GM12892 (cell line): ENCODE results near the gene SPECC1.
"Not testable (repeated sequence)": the region's sequence is repeated elsewhere in the genome, so short reads cannot be mapped to it uniquely, and the experiment has no call there.

Experiments
- DNase-seq: peaks from one replicate; pipeline ENCODE4 v3.0.0; 2011; ENCODE audit not compliant: insufficient read length
- FAIRE-seq: peaks from 2 replicates; lab custom pipeline; 2011; peaks lifted over from hg19 to GRCh38; lab: Jason Lieb, UNC
- POLR2A ChIP-seq: IDR thresholded peaks from 2 replicates; pipeline ENCODE4 v1.6.1; 2011; ENCODE audit warnings: low read depth, low read length, control low read depth
- POLR2AphosphoS5 ChIP-seq: IDR thresholded peaks from 2 replicates; pipeline ENCODE4 v1.6.1; 2011; ENCODE audit warnings: low read depth, low read length, control low read depth
- TAF1 ChIP-seq: IDR thresholded peaks from 2 replicates; pipeline ENCODE4 v1.6.1; 2011; ENCODE audit warnings: low read depth, mild to moderate bottlenecking, control low read depth, low read length, borderline replicate concordance

The SPECC1 gene

DNA sequence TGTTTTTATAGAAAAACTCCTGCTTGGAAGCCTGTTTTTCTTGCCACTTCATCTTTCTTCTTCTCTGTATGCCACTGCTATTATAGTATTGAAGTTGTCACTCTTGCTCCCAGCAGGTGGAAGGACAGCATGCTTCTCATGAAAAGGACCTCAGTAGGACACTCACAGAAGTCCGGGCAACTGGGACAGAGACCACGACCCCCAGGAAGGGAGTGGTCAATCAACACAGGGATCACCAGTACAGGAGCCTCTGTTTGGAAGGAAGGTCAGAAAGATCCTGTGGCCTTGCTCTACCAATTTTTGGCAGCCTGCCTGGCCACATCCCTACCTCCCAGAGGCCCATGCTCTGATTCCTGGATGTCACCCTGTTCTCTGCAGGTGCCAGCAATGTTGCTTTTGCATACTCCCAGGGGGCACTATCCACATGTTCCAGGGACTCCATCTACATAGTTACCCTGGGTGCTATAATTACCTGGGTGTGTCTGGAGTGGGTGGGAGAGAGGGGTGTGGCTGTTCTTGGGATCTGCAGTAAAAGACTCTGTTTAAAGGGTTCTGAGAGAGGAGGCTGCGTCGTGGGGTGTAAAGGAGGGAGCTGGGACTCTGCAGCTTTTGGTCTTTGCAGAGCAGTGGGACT is 17.8 kb upstream of the SPECC1 start:
- no peak for TF ChIP-seq POLR2A
- no peak for TF ChIP-seq POLR2AphosphoS5
- no peak for TF ChIP-seq TAF1

GRCh38 chr17:19992803-19993713 is 16.1 kb upstream of the SPECC1 start:
- DNase-seq (peak; percentile 46), FAIRE-seq (peak; percentile 94)
- TF ChIP-seq POLR2AphosphoS5 = no peak

More for the DNA sequence above, 17.8 kb upstream of the SPECC1 start:
- no peak for DNase-seq
- no peak for FAIRE-seq

GRCh38 chr17:19996086-19996485 is 13.1 kb upstream of the SPECC1 start:
- TF ChIP-seq POLR2A = no peak
- no peak for TF ChIP-seq TAF1
- TF ChIP-seq POLR2AphosphoS5 = no peak
- FAIRE-seq (no peak), DNase-seq (no peak)

GRCh38 chr17:19996502-19996901 is 12.7 kb upstream of the SPECC1 start:
- TF ChIP-seq TAF1 (no peak), POLR2A (no peak), POLR2AphosphoS5 (no peak)
- DNase-seq (no peak), FAIRE-seq (no peak)

DNA sequence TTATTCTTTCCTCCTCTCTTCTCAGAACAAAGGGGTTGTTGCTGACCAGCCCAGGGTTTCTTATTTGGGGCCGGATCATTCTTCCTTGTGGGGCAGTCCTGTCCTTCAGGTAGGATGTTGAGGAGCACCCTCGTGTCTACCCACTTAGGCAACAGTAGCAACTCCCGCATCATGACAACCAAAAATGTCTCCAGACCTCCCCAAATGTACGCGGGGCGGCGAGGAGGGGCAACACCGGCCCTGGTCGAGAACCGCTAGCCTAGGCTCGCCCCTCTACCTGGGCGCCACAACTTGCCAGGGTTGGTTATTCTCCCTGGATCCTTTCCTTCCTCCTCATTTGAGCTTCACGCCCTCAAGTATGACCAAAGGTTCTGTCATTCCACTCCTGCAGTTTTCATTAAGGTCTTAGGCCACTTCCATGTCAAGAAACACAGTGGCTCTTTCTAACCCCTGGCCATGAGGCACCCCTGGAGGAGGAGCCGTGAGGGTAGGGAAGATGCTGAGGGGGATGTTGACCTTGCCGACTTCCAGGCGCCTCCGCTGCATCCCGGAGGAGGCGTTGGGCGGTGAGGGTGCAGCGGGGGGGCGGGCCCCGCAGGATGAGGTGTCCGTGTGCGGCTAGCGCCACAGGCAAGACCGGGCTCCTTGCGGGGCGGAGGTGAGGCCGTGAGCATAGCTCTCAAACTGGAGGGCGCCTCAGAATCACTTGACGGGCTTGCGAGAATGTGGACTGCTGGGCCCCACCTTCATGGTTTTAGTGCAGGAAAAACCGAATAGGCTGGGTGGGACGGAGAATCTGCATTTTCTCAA is 712 bp upstream of the SPECC1 start:
- TF ChIP-seq POLR2AphosphoS5 (no peak), POLR2A (no peak)
- FAIRE-seq (no peak), DNase-seq (peak; percentile 27)

DNA sequence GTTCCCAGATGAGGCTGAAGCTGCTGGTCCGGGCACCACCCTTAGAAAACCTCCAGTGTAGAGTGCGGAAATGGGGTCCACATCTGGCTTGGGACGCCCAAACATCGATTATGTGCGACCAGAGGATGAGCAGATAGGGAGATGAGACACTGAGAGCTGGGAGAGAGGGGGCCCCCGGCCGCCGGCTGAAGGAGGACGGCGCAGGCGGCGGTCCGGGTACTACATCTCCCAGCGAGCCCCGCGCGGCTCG is 182 bp upstream of the SPECC1 start:
- peak; percentile 87 for FAIRE-seq
- TF ChIP-seq TAF1 (no peak), POLR2A (no peak), POLR2AphosphoS5 (no peak)
- DNase-seq = no peak

GRCh38 chr17:20010099-20010863 is 1.1 kb downstream of the SPECC1 start:
- DNase-seq = no peak
- no peak for FAIRE-seq

DNA sequence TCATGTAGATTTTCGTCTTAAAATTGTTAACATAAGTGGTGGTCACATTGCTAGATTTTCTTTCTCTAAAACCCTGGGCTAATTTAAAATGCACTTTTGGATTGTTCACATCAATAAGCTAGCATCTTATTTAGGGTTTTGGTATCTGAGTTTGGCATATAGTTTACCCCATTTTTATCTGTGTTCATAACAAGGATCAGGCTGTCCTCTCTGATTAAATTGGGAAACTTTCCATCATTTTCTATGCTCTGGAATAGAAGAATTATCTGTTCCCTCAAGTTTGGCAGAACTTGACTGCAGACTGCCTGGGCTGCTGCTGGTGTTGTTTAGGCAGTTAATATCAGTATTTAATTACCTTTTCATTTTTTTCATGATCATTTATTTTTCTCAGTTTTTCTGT is 1.8 kb downstream of the SPECC1 start:
- FAIRE-seq = no peak
- TF ChIP-seq TAF1 (no peak), POLR2AphosphoS5 (no peak), POLR2A (no peak)
- DNase-seq = no peak

More at GRCh38 chr17:20010099-20010863, 1.1 kb downstream of the SPECC1 start:
- TF ChIP-seq TAF1 = no peak
- TF ChIP-seq POLR2A = no peak
- TF ChIP-seq POLR2AphosphoS5 = no peak

DNA sequence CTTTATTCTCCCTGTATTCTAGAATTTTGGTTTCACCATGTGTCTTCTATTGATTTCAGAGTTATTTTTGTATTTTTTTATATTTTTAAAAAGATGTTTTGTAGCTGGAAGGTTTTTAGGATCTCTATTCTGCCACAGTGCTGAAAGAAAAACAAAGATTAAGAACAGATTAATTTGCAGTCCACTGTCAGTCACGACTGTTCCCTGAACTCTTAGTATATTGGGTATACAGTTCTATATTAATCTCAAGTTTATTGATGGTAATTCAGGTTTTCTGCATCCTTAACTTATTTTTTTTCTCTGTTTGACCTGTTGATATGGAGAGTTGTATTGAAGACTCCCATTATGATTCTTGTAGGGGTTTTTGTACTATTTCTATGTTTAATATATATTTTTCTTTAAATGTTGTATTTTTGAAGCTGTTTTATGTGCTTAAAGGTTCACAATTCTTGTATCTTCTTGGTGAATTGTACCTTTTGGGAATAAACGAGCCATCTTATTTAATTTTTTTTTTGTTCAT is 2.9 kb downstream of the SPECC1 start:
- no peak for FAIRE-seq
- TF ChIP-seq POLR2A (no peak), TAF1 (no peak), POLR2AphosphoS5 (no peak)
- DNase-seq = no peak

GRCh38 chr17:20016475-20016992 is 7.4 kb downstream of the SPECC1 start:
- FAIRE-seq, DNase-seq: not testable (repeated sequence)

DNA sequence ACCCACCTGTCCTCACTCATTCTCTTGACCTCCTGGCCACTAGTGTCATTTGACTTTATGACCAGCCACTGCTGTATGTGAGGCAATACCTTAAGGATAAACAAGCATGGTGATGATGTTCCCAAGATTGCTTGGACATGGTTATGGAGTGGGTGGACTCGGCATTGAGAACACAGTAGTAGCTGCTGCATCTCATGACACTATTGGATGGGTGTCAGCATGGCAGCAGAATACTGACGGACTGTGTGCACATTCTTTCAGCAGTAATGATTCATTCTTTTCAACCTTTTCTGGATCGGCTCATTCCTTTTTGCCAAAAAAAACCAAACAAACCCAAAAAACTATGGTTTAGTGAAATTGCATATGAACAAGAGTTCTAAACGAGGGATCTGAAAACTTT is 13.5 kb downstream of the SPECC1 start:
- FAIRE-seq = no peak
- DNase-seq = no peak
- TF ChIP-seq POLR2A (no peak), POLR2AphosphoS5 (no peak), TAF1 (no peak)
